Measurements from ENCODE around the gene TMA7B.

DNA sequence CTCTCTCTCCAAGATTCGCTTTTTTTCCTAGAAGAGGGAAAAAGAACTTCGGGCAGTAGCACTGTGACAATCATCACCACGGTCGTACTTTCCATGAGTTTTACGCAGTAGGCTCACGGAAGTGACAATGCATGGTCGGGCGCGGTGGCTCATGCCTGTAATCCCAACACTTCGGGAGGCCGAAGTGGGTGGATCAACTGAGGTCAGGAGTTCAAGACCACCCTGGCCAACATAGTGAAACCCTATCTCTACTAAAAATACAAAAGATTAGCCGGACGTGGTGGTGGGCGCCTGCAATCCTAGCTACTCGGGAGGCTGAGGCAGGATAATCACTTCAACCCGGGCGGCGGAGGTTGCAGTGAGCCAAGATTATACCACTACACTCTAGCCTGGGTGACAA lies 35.9 kb upstream of the TMA7B start:
- no peak for TF ChIP-seq POLR2A (IDR thresholded peaks at IDR 0.05)
- TF ChIP-seq, protein P1, sequence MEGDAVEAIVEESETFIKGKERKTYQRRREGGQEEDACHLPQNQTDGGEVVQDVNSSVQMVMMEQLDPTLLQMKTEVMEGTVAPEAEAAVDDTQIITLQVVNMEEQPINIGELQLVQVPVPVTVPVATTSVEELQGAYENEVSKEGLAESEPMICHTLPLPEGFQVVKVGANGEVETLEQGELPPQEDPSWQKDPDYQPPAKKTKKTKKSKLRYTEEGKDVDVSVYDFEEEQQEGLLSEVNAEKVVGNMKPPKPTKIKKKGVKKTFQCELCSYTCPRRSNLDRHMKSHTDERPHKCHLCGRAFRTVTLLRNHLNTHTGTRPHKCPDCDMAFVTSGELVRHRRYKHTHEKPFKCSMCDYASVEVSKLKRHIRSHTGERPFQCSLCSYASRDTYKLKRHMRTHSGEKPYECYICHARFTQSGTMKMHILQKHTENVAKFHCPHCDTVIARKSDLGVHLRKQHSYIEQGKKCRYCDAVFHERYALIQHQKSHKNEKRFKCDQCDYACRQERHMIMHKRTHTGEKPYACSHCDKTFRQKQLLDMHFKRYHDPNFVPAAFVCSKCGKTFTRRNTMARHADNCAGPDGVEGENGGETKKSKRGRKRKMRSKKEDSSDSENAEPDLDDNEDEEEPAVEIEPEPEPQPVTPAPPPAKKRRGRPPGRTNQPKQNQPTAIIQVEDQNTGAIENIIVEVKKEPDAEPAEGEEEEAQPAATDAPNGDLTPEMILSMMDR (IDR thresholded peaks at IDR 0.05) = no peak
